ENCODE results near the gene CISD3. TPM values are rescaled to one million over a fixed set of nuclear protein-coding genes. Genes with fewer than 3 reads are reported as not detected.

Gene CISD3
- total RNA-seq, 1 donor from 2014 or later: 27.6 TPM

DNA sequence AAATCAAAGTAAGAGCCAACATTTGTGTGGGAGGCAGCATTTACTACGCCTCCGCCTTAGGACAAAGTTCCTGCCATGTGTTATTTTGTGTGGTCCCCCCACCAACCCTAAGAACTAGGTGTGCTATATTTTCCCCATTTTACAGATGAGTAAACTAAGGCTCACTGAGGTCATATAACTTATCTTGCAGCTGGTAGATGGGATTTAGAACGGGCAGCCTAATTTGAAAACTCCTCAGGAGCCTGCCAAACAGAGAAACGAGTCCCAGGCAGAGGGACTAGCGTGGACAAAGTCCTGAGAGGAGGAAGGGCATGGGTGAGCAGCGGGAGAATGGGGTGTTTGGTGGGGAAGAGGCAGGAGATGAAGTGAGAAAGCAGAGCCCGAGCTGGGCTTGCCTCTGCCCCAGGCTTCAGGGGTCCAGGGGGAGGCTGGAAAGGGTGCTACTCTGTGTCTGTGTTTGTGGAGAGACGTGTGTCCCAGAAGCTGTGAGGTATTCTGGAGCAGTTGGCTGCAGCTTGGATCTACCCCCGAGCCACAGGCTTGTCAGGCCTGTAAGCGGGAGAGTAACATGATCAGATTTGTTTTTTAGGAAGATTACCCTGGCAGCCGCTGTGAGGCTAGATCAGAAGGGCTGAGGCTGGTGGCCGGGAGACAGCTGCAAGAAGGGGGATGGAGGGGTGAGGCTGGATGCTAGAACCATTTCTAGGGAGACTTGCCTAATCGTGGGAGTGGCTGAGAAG lies 20.1 kb upstream of the CISD3 start:
- peaks cover 0 to 2% of the 10 kb centered on the region in 2 donors for H3K4me1 ChIP-seq
- H3K27me3 ChIP-seq: no peaks in the 10 kb centered on the region
- H3K9me3 ChIP-seq: no peaks in the 10 kb centered on the region
- TF ChIP-seq, protein P1, sequence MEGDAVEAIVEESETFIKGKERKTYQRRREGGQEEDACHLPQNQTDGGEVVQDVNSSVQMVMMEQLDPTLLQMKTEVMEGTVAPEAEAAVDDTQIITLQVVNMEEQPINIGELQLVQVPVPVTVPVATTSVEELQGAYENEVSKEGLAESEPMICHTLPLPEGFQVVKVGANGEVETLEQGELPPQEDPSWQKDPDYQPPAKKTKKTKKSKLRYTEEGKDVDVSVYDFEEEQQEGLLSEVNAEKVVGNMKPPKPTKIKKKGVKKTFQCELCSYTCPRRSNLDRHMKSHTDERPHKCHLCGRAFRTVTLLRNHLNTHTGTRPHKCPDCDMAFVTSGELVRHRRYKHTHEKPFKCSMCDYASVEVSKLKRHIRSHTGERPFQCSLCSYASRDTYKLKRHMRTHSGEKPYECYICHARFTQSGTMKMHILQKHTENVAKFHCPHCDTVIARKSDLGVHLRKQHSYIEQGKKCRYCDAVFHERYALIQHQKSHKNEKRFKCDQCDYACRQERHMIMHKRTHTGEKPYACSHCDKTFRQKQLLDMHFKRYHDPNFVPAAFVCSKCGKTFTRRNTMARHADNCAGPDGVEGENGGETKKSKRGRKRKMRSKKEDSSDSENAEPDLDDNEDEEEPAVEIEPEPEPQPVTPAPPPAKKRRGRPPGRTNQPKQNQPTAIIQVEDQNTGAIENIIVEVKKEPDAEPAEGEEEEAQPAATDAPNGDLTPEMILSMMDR (IDR thresholded peaks at IDR 0.05): no peak
- no peak overlapping the region for H3K4me3 ChIP-seq
- no peak overlapping the region for H3K27ac ChIP-seq
- H3K36me3 ChIP-seq: peaks cover 41 to 61% of the 10 kb centered on the region in 2 donors
- intact Hi-C loops (cut with DNase I): no loop called here
- no peak for DNase-seq (ENCODE audit: low spot score in 2 of 2)

DNA sequence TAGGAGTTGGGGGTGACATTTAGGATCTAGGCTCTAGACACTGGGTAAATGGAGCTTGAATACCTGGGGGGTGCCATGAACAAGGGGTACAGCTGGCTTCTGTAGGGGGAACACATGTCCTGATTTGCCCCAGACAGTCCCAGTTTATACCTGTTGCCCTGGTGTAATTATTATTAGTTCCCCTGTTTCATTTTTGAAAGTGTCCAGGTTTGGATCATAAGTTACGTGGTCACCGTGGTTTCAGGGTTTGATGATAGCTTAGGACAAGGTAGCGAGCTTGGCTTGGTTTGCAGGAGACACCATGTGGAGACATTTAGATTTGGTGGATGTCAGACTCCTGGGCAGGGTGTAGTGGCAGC lies 19.6 kb upstream of the CISD3 start:
- no peaks in the 10 kb centered on the region for H3K27me3 ChIP-seq
- peaks cover 46 to 67% of the 10 kb centered on the region in 2 donors for H3K36me3 ChIP-seq
- H3K27ac ChIP-seq: no peak overlapping the region
- no peak overlapping the region for H3K4me3 ChIP-seq
- DNase-seq (ENCODE audit: low spot score in 2 of 2): no peak
- H3K4me1 ChIP-seq: peaks cover 0 to 2% of the 10 kb centered on the region in 2 donors
- intact Hi-C loops (cut with DNase I): no loop called here
- no peaks in the 10 kb centered on the region for H3K9me3 ChIP-seq
- TF ChIP-seq, protein P1 (IDR thresholded peaks at IDR 0.05): no peak

DNA sequence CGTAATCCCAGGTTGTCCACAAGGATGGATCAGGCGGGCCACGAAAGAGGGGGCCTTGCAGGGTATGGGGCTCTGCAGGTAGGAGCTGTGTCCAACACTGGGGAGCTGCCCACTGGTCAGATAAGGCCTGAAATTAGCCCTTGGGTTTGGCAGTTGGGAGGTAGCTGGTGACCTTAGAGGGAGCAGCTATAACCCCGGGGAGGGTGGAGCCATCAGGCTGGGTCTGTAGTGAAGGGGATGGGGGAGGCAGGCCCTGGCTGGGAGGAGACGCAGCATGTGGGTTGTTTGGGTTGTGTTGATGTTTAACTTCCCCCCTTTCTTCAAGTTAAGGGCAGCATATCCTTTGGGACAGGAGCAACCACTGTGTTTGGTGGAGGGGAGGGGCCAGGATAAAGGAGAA lies 19.2 kb upstream of the CISD3 start:
- H3K36me3 ChIP-seq: peaks cover 50 to 71% of the 10 kb centered on the region in 2 donors

DNA sequence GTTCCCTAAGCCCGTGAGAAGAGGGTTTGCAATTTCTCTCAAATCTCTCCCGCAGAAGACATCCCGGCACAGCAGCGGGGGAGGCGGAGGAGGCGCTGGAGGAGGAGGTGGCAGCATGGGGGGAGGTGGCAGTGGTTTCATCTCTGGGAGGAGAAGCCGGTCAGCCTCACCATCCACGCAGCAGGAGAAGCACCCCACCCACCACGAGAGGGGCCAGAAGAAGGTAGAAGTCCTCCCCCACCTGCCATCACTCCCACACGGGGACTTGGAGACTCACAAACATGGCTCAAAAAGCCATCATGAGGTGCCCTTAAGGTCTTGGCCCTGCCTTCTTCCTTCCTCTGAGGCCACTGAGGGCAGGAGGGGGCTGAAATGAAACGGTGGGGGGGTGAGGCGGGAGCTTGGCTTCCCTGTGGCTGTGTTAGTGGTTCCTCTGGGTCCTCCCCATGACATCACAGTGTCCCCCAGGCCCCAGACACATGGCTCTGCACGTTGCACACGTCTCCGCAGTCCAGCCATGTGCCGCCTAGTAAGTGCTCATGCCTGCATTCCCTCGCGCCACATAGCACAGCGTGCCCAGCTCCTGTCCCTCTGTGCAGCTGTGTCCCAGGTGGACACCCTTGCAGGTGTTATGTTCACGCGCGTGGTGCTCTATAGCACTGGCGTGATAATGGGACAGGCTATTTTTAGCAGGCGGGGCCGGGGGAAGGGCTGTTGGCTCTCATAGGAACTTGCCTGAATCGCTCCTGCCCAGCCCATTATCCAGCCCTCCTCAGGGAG lies 18.2 kb upstream of the CISD3 start:
- Histone ChIP-seq H3K27ac (no peak overlapping the region), H3K4me1 (peaks cover 0 to 2% of the 10 kb centered on the region in 2 donors), H3K9me3 (no peaks in the 10 kb centered on the region), H3K36me3 (peaks cover 60 to 81% of the 10 kb centered on the region in 2 donors), H3K27me3 (no peaks in the 10 kb centered on the region), H3K4me3 (no peak overlapping the region)
- TF ChIP-seq, protein P1 (IDR thresholded peaks at IDR 0.05): no peak
- intact Hi-C loops (cut with DNase I): no loop called here
- DNase-seq (ENCODE audit: low spot score in 2 of 2): no peak

More for the DNA sequence above, 19.2 kb upstream of the CISD3 start:
- Histone ChIP-seq H3K4me1 (peaks cover 0 to 2% of the 10 kb centered on the region in 2 donors), H3K27me3 (no peaks in the 10 kb centered on the region), H3K9me3 (no peaks in the 10 kb centered on the region), H3K4me3 (no peak overlapping the region), H3K27ac (no peak overlapping the region)
- TF ChIP-seq, protein P1 (IDR thresholded peaks at IDR 0.05): no peak
- intact Hi-C loops (cut with DNase I): no loop called here
- no peak for DNase-seq (ENCODE audit: low spot score in 2 of 2)

DNA sequence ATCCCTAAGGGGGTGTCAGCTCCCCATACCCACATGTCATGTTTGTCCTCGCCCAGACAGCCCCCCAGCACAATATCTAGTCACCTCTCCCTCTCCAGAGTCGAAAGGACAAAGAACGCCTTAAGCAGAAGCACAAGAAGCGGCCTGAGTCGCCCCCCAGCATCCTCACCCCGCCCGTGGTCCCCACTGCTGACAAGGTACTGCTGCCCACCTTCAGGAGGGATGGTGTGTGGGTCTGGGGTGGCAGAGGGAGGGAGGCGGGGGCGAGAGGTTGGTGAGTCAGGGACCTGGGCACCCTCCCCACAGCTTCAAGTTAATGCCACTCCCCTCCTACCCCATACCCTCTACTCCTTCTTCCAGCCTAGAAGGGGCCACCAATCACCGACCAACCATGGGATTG lies 17.5 kb upstream of the CISD3 start:
- Histone ChIP-seq H3K36me3 (peaks cover 66 to 87% of the 10 kb centered on the region in 2 donors), H3K9me3 (no peaks in the 10 kb centered on the region), H3K27ac (no peak overlapping the region), H3K4me1 (no peaks in the 10 kb centered on the region), H3K4me3 (no peak overlapping the region), H3K27me3 (no peaks in the 10 kb centered on the region)
- DNase-seq (ENCODE audit: low spot score in 2 of 2): no peak
- intact Hi-C loops (cut with DNase I): no loop called here
- TF ChIP-seq, protein P1 (IDR thresholded peaks at IDR 0.05): no peak
